IMR-90 (cell line): ENCODE measurements around the gene ACE. TPM values are rescaled to one million over a fixed set of nuclear protein-coding genes. Genes with fewer than 3 reads are reported as not detected.

ENCODE experiments used
- ATAC-seq: fragments of 200-7000 bp; cut with Tn5 transposase; 2 replicates; pipeline ENCODE4 v1.9.1; 2020; ENCODE audit warnings: low read depth, mild to moderate bottlenecking, moderate library complexity
- BruUV-seq: library from RNA; stranded (reverse); fragments of 400-500 nt; replicated peaks from 2 replicates; lab custom pipeline; 2021; lab: Mats Ljungman, UMichigan
- CTCF ChIA-PET: fragments of 300-600 bp; formaldehyde crosslinking; extraction: SDS; loops from one replicate; lab custom pipeline; 2021; ENCODE audit warnings: antibody characterized with exemption; lab: Yijun Ruan, JAX
- POLR2A ChIA-PET: fragments of 300-600 bp; sonication (Branson Sonifier 250); formaldehyde crosslinking; loops from one replicate; lab custom pipeline; 2022; ENCODE audit warnings: antibody characterized with exemption; ENCODE audit not compliant: unreplicated experiment; lab: Charles Lee
- DNase-seq: peaks from one replicate; pipeline ENCODE4 v3.0.0; 2013
- H2AFZ ChIP-seq: replicated peaks from 2 replicates; pipeline ENCODE3; 2013; ENCODE audit warnings: low read length, mild to moderate bottlenecking; ENCODE audit not compliant: poor library complexity
- H2AK5ac ChIP-seq: 2 replicates; pipeline ENCODE4 v1.6.1; 2013; ENCODE audit warnings: low read depth, low read length, inconsistent platforms
- H2AK9ac ChIP-seq: replicated peaks from 2 replicates; pipeline ENCODE3; 2013; ENCODE audit warnings: mild to moderate bottlenecking, low read depth, low read length, moderate library complexity; ENCODE audit not compliant: poor library complexity
- H2BK120ac ChIP-seq: 2 replicates; pipeline ENCODE4 v1.6.1; 2013; ENCODE audit warnings: low read depth, low read length, inconsistent platforms
- H2BK15ac ChIP-seq: 3 replicates; pipeline ENCODE4 v1.6.1; 2013; ENCODE audit warnings: low read depth, low read length, inconsistent platforms
- H2BK20ac ChIP-seq: 2 replicates; pipeline ENCODE4 v1.6.1; 2013; ENCODE audit warnings: low read depth, mild to moderate bottlenecking, inconsistent platforms, low read length, moderate library complexity
- H2BK5ac ChIP-seq: 2 replicates; pipeline ENCODE4 v1.6.1; 2013; ENCODE audit warnings: mild to moderate bottlenecking, low read depth, low read length, inconsistent platforms; ENCODE audit not compliant: poor library complexity, severe bottlenecking
- H3K14ac ChIP-seq: replicated peaks from 2 replicates; pipeline ENCODE4 v1.6.1; 2013; ENCODE audit warnings: low read depth, low read length, inconsistent platforms
- H3K18ac ChIP-seq: 2 replicates; pipeline ENCODE4 v1.6.1; 2013; ENCODE audit warnings: low read depth, low read length, control low read depth
- H3K23ac ChIP-seq: 2 replicates; pipeline ENCODE4 v1.6.1; 2013; ENCODE audit warnings: low read depth, low read length, inconsistent platforms
- H3K27ac ChIP-seq: 2 replicates; pipeline ENCODE4 v1.5.1; 2013; ENCODE audit warnings: mild to moderate bottlenecking, control low read depth, low read length; ENCODE audit not compliant: insufficient read depth
- H3K27me3 ChIP-seq: 2 replicates; pipeline ENCODE4 v1.6.1; 2013; ENCODE audit warnings: low read length; ENCODE audit not compliant: control insufficient read depth, insufficient read depth
- H3K36me3 ChIP-seq: 2 replicates; pipeline ENCODE4 v1.6.1; 2013; ENCODE audit warnings: low read length, mixed read lengths; ENCODE audit not compliant: control insufficient read depth, insufficient read depth
- H3K4ac ChIP-seq: 2 replicates; pipeline ENCODE4 v1.6.1; 2013; ENCODE audit warnings: low read depth, low read length, inconsistent platforms
- H3K4me1 ChIP-seq: 2 replicates; pipeline ENCODE4 v1.6.1; 2013; ENCODE audit warnings: low read length, mixed read lengths; ENCODE audit not compliant: control insufficient read depth, insufficient read depth
- H3K4me2 ChIP-seq: 2 replicates; pipeline ENCODE4 v1.6.1; 2013; ENCODE audit warnings: low read depth, mild to moderate bottlenecking, control low read depth, low read length, moderate library complexity
- H3K4me3 ChIP-seq: 2 replicates; pipeline ENCODE4 v1.5.1; 2013; ENCODE audit warnings: low read depth, mild to moderate bottlenecking, control low read depth, low read length, moderate library complexity; ENCODE audit not compliant: insufficient read depth
- H3K56ac ChIP-seq: 2 replicates; pipeline ENCODE4 v1.6.1; 2013; ENCODE audit warnings: low read length, inconsistent platforms; ENCODE audit not compliant: insufficient read depth; ENCODE audit errors: extremely low read depth
- H3K79me1 ChIP-seq, 2 experiments: 2 replicates each; pipeline ENCODE4 v1.6.1; 2013; ENCODE audit warnings: low read length in 2 of 2, inconsistent platforms in 1 of 2, low read depth in 1 of 2
- H3K9ac ChIP-seq: 2 replicates; pipeline ENCODE4 v1.6.1; 2013; ENCODE audit warnings: low read depth, low read length, control low read depth
- H3K9me1 ChIP-seq: 2 replicates; pipeline ENCODE4 v1.6.1; 2013; ENCODE audit warnings: low read length, inconsistent platforms; ENCODE audit not compliant: insufficient read depth
- H3K9me3 ChIP-seq: 2 replicates; pipeline ENCODE4 v1.6.1; 2013; ENCODE audit warnings: low read length; ENCODE audit not compliant: control insufficient read depth, insufficient read depth
- H4K20me1 ChIP-seq: 2 replicates; pipeline ENCODE4 v1.6.1; 2013; ENCODE audit warnings: low read length, inconsistent platforms; ENCODE audit not compliant: insufficient read depth
- H4K5ac ChIP-seq: 2 replicates; pipeline ENCODE4 v1.6.1; 2013; ENCODE audit warnings: mild to moderate bottlenecking, low read depth, low read length, control low read depth
- H4K8ac ChIP-seq, 2 experiments: 2 replicates each; pipeline ENCODE4 v1.6.1; 2013; ENCODE audit warnings: low read depth in 2 of 2, low read length in 2 of 2, control low read depth in 1 of 2, inconsistent platforms in 1 of 2
- H4K91ac ChIP-seq: 2 replicates; pipeline ENCODE4 v1.6.1; 2013; ENCODE audit warnings: low read depth, low read length, inconsistent platforms; ENCODE audit not compliant: insufficient read depth
- BHLHE40 ChIP-seq: fragments of 150-350 bp; IDR thresholded peaks from 2 replicates; pipeline ENCODE4 v1.6.1; 2016; ENCODE audit warnings: mild to moderate bottlenecking, low read depth, low read length
- CEBPB ChIP-seq: IDR thresholded peaks from 2 replicates; pipeline ENCODE4 v1.6.1; 2012; ENCODE audit warnings: low read depth, low read length, improper control_type of control experiment
- CHD1 ChIP-seq: IDR thresholded peaks from 2 replicates; pipeline ENCODE4 v1.6.1; 2012; ENCODE audit warnings: low read depth, low read length, improper control_type of control experiment
- FOS ChIP-seq: fragments of 150-350 bp; IDR thresholded peaks from 2 replicates; pipeline ENCODE4 v1.6.1; 2016; ENCODE audit warnings: low read depth, low read length
- MAFK ChIP-seq: IDR thresholded peaks from 2 replicates; pipeline ENCODE4 v1.6.1; 2012; ENCODE audit warnings: low read depth, low read length, improper control_type of control experiment
- MAZ ChIP-seq: IDR thresholded peaks from 2 replicates; pipeline ENCODE4 v1.6.1; 2012; ENCODE audit warnings: low read depth, mild to moderate bottlenecking, low read length, improper control_type of control experiment, moderate library complexity, borderline replicate concordance
- MXI1 ChIP-seq: IDR thresholded peaks from 2 replicates; pipeline ENCODE4 v1.6.1; 2012; ENCODE audit warnings: low read depth, mild to moderate bottlenecking, low read length, moderate library complexity, borderline replicate concordance
- NFE2L2 ChIP-seq: fragments of 150-350 bp; IDR thresholded peaks from 2 replicates; pipeline ENCODE4 v1.6.1; 2016; ENCODE audit warnings: low read depth, mild to moderate bottlenecking, low read length
- POLR2A ChIP-seq: IDR thresholded peaks from 2 replicates; pipeline ENCODE4 v1.6.1; 2012; ENCODE audit warnings: mild to moderate bottlenecking, low read depth, low read length
- RAD21 ChIP-seq: IDR thresholded peaks from 2 replicates; pipeline ENCODE4 v1.6.1; 2012; ENCODE audit warnings: low read length, improper control_type of control experiment
- RFX5 ChIP-seq: IDR thresholded peaks from 2 replicates; pipeline ENCODE4 v1.8.0; 2012; ENCODE audit warnings: low read depth, mild to moderate bottlenecking, low read length, moderate library complexity
- SMC3 ChIP-seq: fragments of 150-350 bp; IDR thresholded peaks from 2 replicates; pipeline ENCODE4 v1.6.1; 2016; ENCODE audit warnings: low read depth, mild to moderate bottlenecking, antibody characterized with exemption, low read length, moderate library complexity
- WGBS, 2 experiments: methylation state at CpG; one replicate each; pipeline versions ENCODE4 v1.1.5 to v1.1.7; 2013; ENCODE audit warnings: missing lambda C conversion rate in 2 of 2; ENCODE audit not compliant: insufficient read length in 1 of 2; ENCODE audit errors: extremely low coverage in 2 of 2; 5-methylcytosine and 5-hydroxymethylcytosine counted together
- dilution Hi-C: fragments of 300-500 bp; cut with HindIII; formaldehyde crosslinking; loops from one replicate; pipeline ENCODE4 v1.14.3; 2018; ENCODE audit warnings: low sequenced_read_pairs; ENCODE audit not compliant: unreplicated experiment
- in situ Hi-C: fragments of 300-500 bp; cut with MboI; formaldehyde crosslinking; loops from 3 replicates; pipeline ENCODE4 v1.14.3; 2019; ENCODE audit warnings: low sequenced_read_pairs, inconsistent platforms, mixed read lengths
- intact Hi-C: fragments of 100-400 bp; cut with micrococcal nuclease; formaldehyde crosslinking; loops from 2 replicates; pipeline ENCODE4 v1.10.0; 2022
- polyA plus RNA-seq, 3 experiments: library from polyadenylated mRNA; depleted of rRNA; stranded (reverse); fragments of >200 nt; gene quantifications; 2 replicates each; pipeline ENCODE4 v1.2.3, GENCODE V29; 2012; ENCODE audit warnings: low replicate concordance in 1 of 3
- total RNA-seq: library from RNA; depleted of rRNA; stranded (reverse); fragments of >200 nt; gene quantifications from 2 replicates; pipeline ENCODE4 v1.2.3, GENCODE V29; 2012
- TF ChIP-seq, protein P1 (sequence below): fragments of 150-350 bp; IDR thresholded peaks from 2 replicates; pipeline ENCODE4 v1.6.1; 2017; ENCODE audit warnings: mild to moderate bottlenecking, antibody characterized with exemption, low read length, low read depth
- TF ChIP-seq, protein P2 (sequence below): fragments of 150-350 bp; IDR thresholded peaks from 2 replicates; pipeline ENCODE4 v1.6.1; 2016; ENCODE audit warnings: low read depth, mild to moderate bottlenecking, low read length, moderate library complexity, borderline replicate concordance
- TF ChIP-seq, protein P3 (sequence below): conservative IDR thresholded peaks from 2 replicates; pipeline ENCODE4 v1.5.1; 2012; ENCODE audit warnings: mild to moderate bottlenecking, low read depth, low read length, improper control_type of control experiment

Gene ACE
- total and polyA plus RNA-seq, 2 of the 4 experiments (the other 2 are of a cell fraction): 1.4 to 5.8 TPM

- 100% methylated on average over 1 of the region's 5 CpGs; no CpG with 5 or more reads in 1 of the 2 experiments for WGBS, 2 experiments
- ATAC-seq: no peak
- CTCF ChIA-PET: no interaction called here
- TF ChIP-seq RFX5: no peak
- TF ChIP-seq MAFK: no peak
- TF ChIP-seq FOS: no peak
- TF ChIP-seq CEBPB: no peak
- no peak for TF ChIP-seq CHD1
- no peak for TF ChIP-seq RAD21
- no peak for TF ChIP-seq BHLHE40
- TF ChIP-seq SMC3: no peak
- no peak for TF ChIP-seq MXI1
- TF ChIP-seq MAZ: no peak
- TF ChIP-seq, protein P1, sequence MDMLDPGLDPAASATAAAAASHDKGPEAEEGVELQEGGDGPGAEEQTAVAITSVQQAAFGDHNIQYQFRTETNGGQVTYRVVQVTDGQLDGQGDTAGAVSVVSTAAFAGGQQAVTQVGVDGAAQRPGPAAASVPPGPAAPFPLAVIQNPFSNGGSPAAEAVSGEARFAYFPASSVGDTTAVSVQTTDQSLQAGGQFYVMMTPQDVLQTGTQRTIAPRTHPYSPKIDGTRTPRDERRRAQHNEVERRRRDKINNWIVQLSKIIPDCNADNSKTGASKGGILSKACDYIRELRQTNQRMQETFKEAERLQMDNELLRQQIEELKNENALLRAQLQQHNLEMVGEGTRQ: no peak
- TF ChIP-seq, protein P2, sequence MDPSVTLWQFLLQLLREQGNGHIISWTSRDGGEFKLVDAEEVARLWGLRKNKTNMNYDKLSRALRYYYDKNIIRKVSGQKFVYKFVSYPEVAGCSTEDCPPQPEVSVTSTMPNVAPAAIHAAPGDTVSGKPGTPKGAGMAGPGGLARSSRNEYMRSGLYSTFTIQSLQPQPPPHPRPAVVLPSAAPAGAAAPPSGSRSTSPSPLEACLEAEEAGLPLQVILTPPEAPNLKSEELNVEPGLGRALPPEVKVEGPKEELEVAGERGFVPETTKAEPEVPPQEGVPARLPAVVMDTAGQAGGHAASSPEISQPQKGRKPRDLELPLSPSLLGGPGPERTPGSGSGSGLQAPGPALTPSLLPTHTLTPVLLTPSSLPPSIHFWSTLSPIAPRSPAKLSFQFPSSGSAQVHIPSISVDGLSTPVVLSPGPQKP: no peak
- no peak for TF ChIP-seq NFE2L2
- TF ChIP-seq, protein P3, sequence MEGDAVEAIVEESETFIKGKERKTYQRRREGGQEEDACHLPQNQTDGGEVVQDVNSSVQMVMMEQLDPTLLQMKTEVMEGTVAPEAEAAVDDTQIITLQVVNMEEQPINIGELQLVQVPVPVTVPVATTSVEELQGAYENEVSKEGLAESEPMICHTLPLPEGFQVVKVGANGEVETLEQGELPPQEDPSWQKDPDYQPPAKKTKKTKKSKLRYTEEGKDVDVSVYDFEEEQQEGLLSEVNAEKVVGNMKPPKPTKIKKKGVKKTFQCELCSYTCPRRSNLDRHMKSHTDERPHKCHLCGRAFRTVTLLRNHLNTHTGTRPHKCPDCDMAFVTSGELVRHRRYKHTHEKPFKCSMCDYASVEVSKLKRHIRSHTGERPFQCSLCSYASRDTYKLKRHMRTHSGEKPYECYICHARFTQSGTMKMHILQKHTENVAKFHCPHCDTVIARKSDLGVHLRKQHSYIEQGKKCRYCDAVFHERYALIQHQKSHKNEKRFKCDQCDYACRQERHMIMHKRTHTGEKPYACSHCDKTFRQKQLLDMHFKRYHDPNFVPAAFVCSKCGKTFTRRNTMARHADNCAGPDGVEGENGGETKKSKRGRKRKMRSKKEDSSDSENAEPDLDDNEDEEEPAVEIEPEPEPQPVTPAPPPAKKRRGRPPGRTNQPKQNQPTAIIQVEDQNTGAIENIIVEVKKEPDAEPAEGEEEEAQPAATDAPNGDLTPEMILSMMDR: no peak
- no peak for TF ChIP-seq POLR2A
Measured at GRCh38 chr17:63519972-63520882, 43.4 kb downstream of the ACE start.

More at GRCh38 chr17:63519972-63520882, 43.4 kb downstream of the ACE start:
- H3K14ac ChIP-seq: no peak overlapping the region
- H3K4me1 ChIP-seq: peaks cover 5% of the 10 kb centered on the region
- no peak overlapping the region for H3K56ac ChIP-seq
- no peak overlapping the region for H3K27ac ChIP-seq
- no peak overlapping the region for H2BK20ac ChIP-seq
- H3K79me1 ChIP-seq: no peaks in the 10 kb centered on the region
- no peak overlapping the region for H3K23ac ChIP-seq
- H4K20me1 ChIP-seq: peaks cover 5% of the 10 kb centered on the region; the same call in 1 of the 2 replicates
- no peak overlapping the region for H4K8ac ChIP-seq
- POLR2A ChIA-PET: no interaction called here
- H4K91ac ChIP-seq: no peak overlapping the region
- no peak overlapping the region for H2BK120ac ChIP-seq
- BruUV-seq: no TSS peak
- H3K9me3 ChIP-seq: no peaks in the 10 kb centered on the region
- H3K4me3 ChIP-seq: no peak overlapping the region
- H2AK9ac ChIP-seq: no peak overlapping the region
- H3K9ac ChIP-seq: no peak overlapping the region
- intact Hi-C loops: no loop called here
- no peak overlapping the region for H2AK5ac ChIP-seq
- in situ Hi-C loops: no loop called here
- DNase-seq: no peak
- no peak overlapping the region for H2BK5ac ChIP-seq
- dilution Hi-C loops: no loop called here
- H2BK15ac ChIP-seq: no peak overlapping the region
- H3K27me3 ChIP-seq: peaks cover 25% of the 10 kb centered on the region
- H2AFZ ChIP-seq: no peak overlapping the region
- H4K5ac ChIP-seq: no peak overlapping the region
- no peaks in the 10 kb centered on the region for H3K36me3 ChIP-seq
- H3K4ac ChIP-seq: no peak overlapping the region
- H3K18ac ChIP-seq: no peak overlapping the region
- H3K4me2 ChIP-seq: no peak overlapping the region
- H3K9me1 ChIP-seq: peaks cover 4% of the 10 kb centered on the region; the same call in 1 of the 2 replicates
